ENCODE results near the gene MORN1.

The MORN1 gene

GRCh38 chr1:2386636-2387611 is 4.4 kb downstream of the MORN1 start:
- Histone ChIP-seq H3K4me1 (ENCODE audit: low read length) (peaks cover 6% of the 10 kb centered on the region; the same call in 1 of the 2 replicates), H3K4me2 (ENCODE audit: low read depth, low read length) (no peak overlapping the region), H3F3A (ENCODE audit: insufficient read depth, low read length) (no peaks in the 10 kb centered on the region), H3K79me2 (ENCODE audit: low read length) (peaks cover 11% of the 10 kb centered on the region), H3K9me3 (replicated peaks; ENCODE audit: insufficient read depth, low read length) (no peaks in the 10 kb centered on the region), H4K20me1 (ENCODE audit: insufficient read depth, low read length) (no peaks in the 10 kb centered on the region), H3K36me3 (replicated peaks; ENCODE audit: insufficient read depth, low read length) (no peaks in the 10 kb centered on the region), H3K27me3 (replicated peaks; ENCODE audit: insufficient read depth, low read length) (peaks cover 30% of the 10 kb centered on the region), H3K27ac (ENCODE audit: low read length) (no peak overlapping the region), H3K4me3 (ENCODE audit: low read length) (no peak overlapping the region), H2AFZ (ENCODE audit: low read length) (no peak overlapping the region), H3K9ac (ENCODE audit: low read length) (no peak overlapping the region), H3K9me2 (replicated peaks; ENCODE audit: insufficient read depth, low read length) (no peaks in the 10 kb centered on the region)
- no peak for DNase-seq
- TF ChIP-seq CTCF (IDR thresholded peaks at IDR 0.05; ENCODE audit: low read length): no peak
- TF ChIP-seq EZH2phosphoT487 (IDR thresholded peaks at IDR 0.05; ENCODE audit: low read length): no peak
- TF ChIP-seq EZH2 (optimal IDR thresholded peaks at IDR 0.05; ENCODE audit: low read depth, low read length): no peak

- H3F3A ChIP-seq (ENCODE audit: insufficient read depth, low read length): no peaks in the 10 kb centered on the region
- H3K27ac ChIP-seq (ENCODE audit: low read length): no peak overlapping the region
Measured at GRCh38 chr1:2385606-2386280, 5.6 kb downstream of the MORN1 start.

GRCh38 chr1:2384941-2385481 is 6.3 kb downstream of the MORN1 start:
- no peak overlapping the region for H2AFZ ChIP-seq (ENCODE audit: low read length)
- no peaks in the 10 kb centered on the region for H4K20me1 ChIP-seq (ENCODE audit: insufficient read depth, low read length)
- H3K27me3 ChIP-seq (replicated peaks; ENCODE audit: insufficient read depth, low read length): peaks cover 47% of the 10 kb centered on the region
- no peak overlapping the region for H3K4me3 ChIP-seq (ENCODE audit: low read length)
- no peaks in the 10 kb centered on the region for H3K36me3 ChIP-seq (replicated peaks; ENCODE audit: insufficient read depth, low read length)
- no peaks in the 10 kb centered on the region for H3K79me2 ChIP-seq (ENCODE audit: low read length)
- H3K9ac ChIP-seq (ENCODE audit: low read length): no peak overlapping the region
- no peaks in the 10 kb centered on the region for H3F3A ChIP-seq (ENCODE audit: insufficient read depth, low read length)
- no peaks in the 10 kb centered on the region for H3K9me2 ChIP-seq (replicated peaks; ENCODE audit: insufficient read depth, low read length)
- no peak overlapping the region for H3K4me2 ChIP-seq (ENCODE audit: low read depth, low read length)
- peaks cover under 1% of the 10 kb centered on the region; the same call in 1 of the 2 replicates for H3K4me1 ChIP-seq (ENCODE audit: low read length)
- no peak for DNase-seq
- H3K9me3 ChIP-seq (replicated peaks; ENCODE audit: insufficient read depth, low read length): no peaks in the 10 kb centered on the region
- H3K27ac ChIP-seq (ENCODE audit: low read length): no peak overlapping the region
- TF ChIP-seq EZH2 (optimal IDR thresholded peaks at IDR 0.05; ENCODE audit: low read depth, low read length) (no peak), EZH2phosphoT487 (IDR thresholded peaks at IDR 0.05; ENCODE audit: low read length) (no peak), CTCF (IDR thresholded peaks at IDR 0.05; ENCODE audit: low read length) (no peak)

More at GRCh38 chr1:2385606-2386280, 5.6 kb downstream of the MORN1 start:
- Histone ChIP-seq H3K27me3 (replicated peaks; ENCODE audit: insufficient read depth, low read length) (peaks cover 40% of the 10 kb centered on the region), H3K9me2 (replicated peaks; ENCODE audit: insufficient read depth, low read length) (no peaks in the 10 kb centered on the region), H4K20me1 (ENCODE audit: insufficient read depth, low read length) (no peaks in the 10 kb centered on the region), H2AFZ (ENCODE audit: low read length) (no peak overlapping the region), H3K4me1 (ENCODE audit: low read length) (peaks cover 6% of the 10 kb centered on the region; the same call in 1 of the 2 replicates), H3K36me3 (replicated peaks; ENCODE audit: insufficient read depth, low read length) (no peaks in the 10 kb centered on the region), H3K79me2 (ENCODE audit: low read length) (peaks cover 7% of the 10 kb centered on the region), H3K4me2 (ENCODE audit: low read depth, low read length) (no peak overlapping the region), H3K4me3 (ENCODE audit: low read length) (no peak overlapping the region), H3K9ac (ENCODE audit: low read length) (no peak overlapping the region), H3K9me3 (replicated peaks; ENCODE audit: insufficient read depth, low read length) (no peaks in the 10 kb centered on the region)
- no peak for DNase-seq
- no peak for TF ChIP-seq CTCF (IDR thresholded peaks at IDR 0.05; ENCODE audit: low read length)
- no peak for TF ChIP-seq EZH2 (optimal IDR thresholded peaks at IDR 0.05; ENCODE audit: low read depth, low read length)
- TF ChIP-seq EZH2phosphoT487 (IDR thresholded peaks at IDR 0.05; ENCODE audit: low read length): no peak

Measured in MM.1S (cell line).